HCT116 (cell line): ENCODE measurements around the gene CHADL. TPM values are rescaled to one million over a fixed set of nuclear protein-coding genes. Genes with fewer than 3 reads are reported as not detected.

Experiments used
- ATAC-seq: fragments of 200-7000 bp; cut with Tn5 transposase; 2 replicates; pipeline ENCODE4 v1.9.1; 2020; ENCODE audit warnings: mild to moderate bottlenecking, moderate library complexity
- BruUV-seq: library from RNA; stranded (reverse); fragments of 400-500 nt; replicated peaks from 2 replicates; lab custom pipeline; 2021; lab: Mats Ljungman, UMichigan
- CTCF ChIA-PET: fragments of 300-600 bp; sonication (Branson Sonifier 250); formaldehyde crosslinking; loops from one replicate; lab custom pipeline; 2021; ENCODE audit warnings: antibody characterized with exemption; lab: Charles Lee
- POLR2A ChIA-PET: fragments of 300-600, 350-600 bp; sonication (Branson Sonifier 250); formaldehyde crosslinking; loops from one replicate; lab custom pipeline; 2021; ENCODE audit warnings: antibody characterized with exemption; lab: Charles Lee
- RAD21 ChIA-PET, 2 experiments: fragments of 300-600 bp; sonication (Branson Sonifier 250); formaldehyde crosslinking; loops; one replicate each; lab custom pipeline; 2023; ENCODE audit warnings: low total read pairs in 2 of 2; ENCODE audit not compliant: uncharacterized antibody in 2 of 2, unreplicated experiment in 2 of 2, low non-redundant PET in 1 of 2; lab: Charles Lee
- DNase-seq: peaks from one replicate; pipeline ENCODE4 v3.0.0-alpha.2; 2010; ENCODE audit warnings: low read depth, low spot score
- H2AFZ ChIP-seq: fragments of 200-600 bp; shearing (Covaris generic), sonication (generic); 2 replicates; pipeline ENCODE4 v1.6.1; 2017; ENCODE audit warnings: low read depth, mixed run types, mixed read lengths, antibody characterized with exemption, low read length; ENCODE audit not compliant: poor library complexity, severe bottlenecking
- H3K27ac ChIP-seq: 2 replicates; pipeline ENCODE4 v1.5.1; 2012; ENCODE audit warnings: low read depth, low read length
- H3K27me3 ChIP-seq: fragments of 200-600 bp; sonication (generic); 2 replicates; pipeline ENCODE4 v1.6.1; 2016; ENCODE audit warnings: mixed run types, low read length, mixed read lengths; ENCODE audit not compliant: insufficient read depth
- H3K36me3 ChIP-seq, 2 experiments: fragments of 200-500 bp in 1 of 2; fragments of 200-600 bp in 1 of 2; sonication (Bioruptor generic) in 1 of 2; sonication (generic) in 1 of 2; 2 replicates each; pipeline versions ENCODE4 v1.5.1 to v1.6.1; 2014 to 2016; ENCODE audit warnings: low read length in 2 of 2, inconsistent platforms in 1 of 2, mixed read lengths in 1 of 2, mixed run types in 1 of 2; ENCODE audit not compliant: insufficient read depth in 2 of 2, control insufficient read depth in 1 of 2
- H3K4me1 ChIP-seq, 2 experiments: fragments of 200-600 bp in 1 of 2; sonication (generic) in 1 of 2; 2 replicates each; pipeline versions ENCODE4 v1.5.1 to v1.6.1; 2012 to 2017; ENCODE audit warnings: low read length in 2 of 2, inconsistent platforms in 1 of 2, mild to moderate bottlenecking in 1 of 2, mixed read lengths in 1 of 2, mixed run types in 1 of 2, moderate library complexity in 1 of 2; ENCODE audit not compliant: insufficient read depth in 2 of 2, control insufficient read depth in 1 of 2
- H3K4me2 ChIP-seq: fragments of 200-600 bp; sonication (generic); 2 replicates; pipeline ENCODE4 v1.6.1; 2017; ENCODE audit warnings: mixed run types, low read length, mixed read lengths
- H3K4me3 ChIP-seq, 2 experiments: fragments of 200-600 bp in 1 of 2; sonication (generic) in 1 of 2; replicated peaks in 1 of 2; 2 replicates each; pipeline ENCODE4 v1.5.1; 2011 to 2016; ENCODE audit warnings: low read length in 2 of 2, control low read depth in 1 of 2, low read depth in 1 of 2, mild to moderate bottlenecking in 1 of 2, mixed read lengths in 1 of 2, mixed run types in 1 of 2
- H3K79me2 ChIP-seq: fragments of 200-600 bp; sonication (generic); 2 replicates; pipeline ENCODE4 v1.6.1; 2017; ENCODE audit warnings: mild to moderate bottlenecking, mixed run types, low read length, moderate library complexity, mixed read lengths; ENCODE audit not compliant: insufficient read depth
- H3K9ac ChIP-seq: fragments of 200-600 bp; sonication (generic); 2 replicates; pipeline ENCODE4 v1.6.1; 2016; ENCODE audit warnings: low read length, mixed read lengths
- H3K9me2 ChIP-seq: fragments of 200-600 bp; sonication (generic), shearing (Covaris generic); 2 replicates; pipeline ENCODE4 v1.6.1; 2017; ENCODE audit warnings: mixed run types, mild to moderate bottlenecking, moderate library complexity; ENCODE audit not compliant: insufficient read depth
- H3K9me3 ChIP-seq, 2 experiments: fragments of 200-500 bp in 1 of 2; fragments of 200-600 bp in 1 of 2; sonication (Bioruptor generic) in 1 of 2; sonication (generic) in 1 of 2; 2 replicates each; pipeline ENCODE4 v1.6.1; 2014 to 2017; ENCODE audit warnings: low read length in 2 of 2, mixed read lengths in 2 of 2, inconsistent platforms in 1 of 2, low read depth in 1 of 2, mild to moderate bottlenecking in 1 of 2, mixed run types in 1 of 2, moderate library complexity in 1 of 2; ENCODE audit not compliant: control insufficient read depth in 1 of 2, insufficient read depth in 1 of 2
- H4K20me1 ChIP-seq: fragments of 200-600 bp; sonication (generic), shearing (Covaris generic); 2 replicates; pipeline ENCODE4 v1.6.1; 2017; ENCODE audit warnings: mixed run types, mild to moderate bottlenecking, moderate library complexity; ENCODE audit not compliant: insufficient read depth
- CBX3 ChIP-seq: IDR thresholded peaks from 2 replicates; pipeline ENCODE4 v1.6.1; 2012; ENCODE audit warnings: low read depth
- CEBPB ChIP-seq: IDR thresholded peaks from 2 replicates; pipeline ENCODE4 v1.6.1; 2012; ENCODE audit warnings: low read depth
- EGR1 ChIP-seq: IDR thresholded peaks from 2 replicates; pipeline ENCODE4 v1.6.1; 2012; ENCODE audit warnings: low read depth
- ELF1 ChIP-seq: IDR thresholded peaks from 2 replicates; pipeline ENCODE4 v1.6.1; 2012; ENCODE audit warnings: low read depth, borderline replicate concordance
- EZH2phosphoT487 ChIP-seq: fragments of 200-600 bp; IDR thresholded peaks from 2 replicates; pipeline ENCODE4 v1.6.1; 2018; ENCODE audit warnings: antibody characterized with exemption, borderline replicate concordance
- FOSL1 ChIP-seq: IDR thresholded peaks from 2 replicates; pipeline ENCODE4 v1.6.1; 2012; ENCODE audit warnings: low read depth
- POLR2A ChIP-seq: IDR thresholded peaks from 2 replicates; pipeline ENCODE4 v1.7.0; 2011; ENCODE audit warnings: borderline replicate concordance; ENCODE audit not compliant: insufficient read depth, insufficient read length; ENCODE audit errors: extremely low read depth
- POLR2AphosphoS5 ChIP-seq: IDR thresholded peaks from 2 replicates; pipeline ENCODE4 v1.6.1; 2011; ENCODE audit warnings: mild to moderate bottlenecking, low read depth, low read length, moderate library complexity
- RAD21 ChIP-seq: IDR thresholded peaks from 2 replicates; pipeline ENCODE4 v1.6.1; 2012; ENCODE audit warnings: low read depth, mild to moderate bottlenecking
- SIN3A ChIP-seq: IDR thresholded peaks from 2 replicates; pipeline ENCODE4 v1.6.1; 2012; ENCODE audit warnings: low read depth
- SP1 ChIP-seq: IDR thresholded peaks from 2 replicates; pipeline ENCODE4 v1.6.1; 2012; ENCODE audit warnings: low read depth
- SRF ChIP-seq: IDR thresholded peaks from 2 replicates; pipeline ENCODE4 v1.6.1; 2012; ENCODE audit warnings: low read depth
- TCF7L2 ChIP-seq: IDR thresholded peaks from 2 replicates; pipeline ENCODE4 v1.7.0; 2011; ENCODE audit warnings: borderline replicate concordance, inconsistent platforms; ENCODE audit not compliant: insufficient read depth, insufficient read length; ENCODE audit errors: extremely low read depth
- YY1 ChIP-seq: IDR thresholded peaks from 2 replicates; pipeline ENCODE4 v1.6.1; 2011; ENCODE audit warnings: low read length, low read depth, moderate library complexity, mild to moderate bottlenecking; ENCODE audit not compliant: insufficient replicate concordance; ENCODE audit errors: extremely low read depth
- ZFX ChIP-seq: fragments of 450-650 bp; IDR thresholded peaks from 2 replicates; pipeline ENCODE4 v1.6.1; 2017
- ZNF274 ChIP-seq: fragments of 200-500 bp; sonication (Bioruptor generic); IDR thresholded peaks from 2 replicates; pipeline ENCODE4 v1.6.1; 2014; ENCODE audit warnings: mild to moderate bottlenecking, low read depth, low read length, inconsistent platforms
- intact Hi-C: fragments of 100-400 bp; cut with micrococcal nuclease; formaldehyde crosslinking; loops from 2 replicates; pipeline ENCODE4 v1.10.0; 2022
- total RNA-seq: library from RNA; stranded (reverse); gene quantifications from one replicate; pipeline ENCODE4 v1.2.1, GENCODE V29; 2021; ENCODE audit not compliant: unreplicated experiment
- TF ChIP-seq, protein P1 (sequence below): IDR thresholded peaks from 2 replicates; pipeline ENCODE4 v1.6.1; 2012
- TF ChIP-seq, protein P2 (sequence below), 3 experiments: fragments of 200-600 bp in 1 of 3; sonication (generic) in 1 of 3; IDR thresholded peaks in 2 of 3; conservative IDR thresholded peaks in 1 of 3; 2 replicates each; pipeline ENCODE4 v1.5.1; 2012 to 2017; ENCODE audit warnings: low read depth in 2 of 3, low read length in 2 of 3, antibody characterized with exemption in 1 of 3, borderline replicate concordance in 1 of 3, control low read depth in 1 of 3, mild to moderate bottlenecking in 1 of 3, mixed read lengths in 1 of 3, mixed run types in 1 of 3, moderate library complexity in 1 of 3; ENCODE audit not compliant: insufficient read depth in 1 of 3
- TF ChIP-seq, protein P3 (sequence below): IDR thresholded peaks from 2 replicates; pipeline ENCODE4 v1.6.1; 2012

Gene CHADL
- total RNA-seq, 1 experiment from 2014 or later, result 0.47 TPM

DNA sequence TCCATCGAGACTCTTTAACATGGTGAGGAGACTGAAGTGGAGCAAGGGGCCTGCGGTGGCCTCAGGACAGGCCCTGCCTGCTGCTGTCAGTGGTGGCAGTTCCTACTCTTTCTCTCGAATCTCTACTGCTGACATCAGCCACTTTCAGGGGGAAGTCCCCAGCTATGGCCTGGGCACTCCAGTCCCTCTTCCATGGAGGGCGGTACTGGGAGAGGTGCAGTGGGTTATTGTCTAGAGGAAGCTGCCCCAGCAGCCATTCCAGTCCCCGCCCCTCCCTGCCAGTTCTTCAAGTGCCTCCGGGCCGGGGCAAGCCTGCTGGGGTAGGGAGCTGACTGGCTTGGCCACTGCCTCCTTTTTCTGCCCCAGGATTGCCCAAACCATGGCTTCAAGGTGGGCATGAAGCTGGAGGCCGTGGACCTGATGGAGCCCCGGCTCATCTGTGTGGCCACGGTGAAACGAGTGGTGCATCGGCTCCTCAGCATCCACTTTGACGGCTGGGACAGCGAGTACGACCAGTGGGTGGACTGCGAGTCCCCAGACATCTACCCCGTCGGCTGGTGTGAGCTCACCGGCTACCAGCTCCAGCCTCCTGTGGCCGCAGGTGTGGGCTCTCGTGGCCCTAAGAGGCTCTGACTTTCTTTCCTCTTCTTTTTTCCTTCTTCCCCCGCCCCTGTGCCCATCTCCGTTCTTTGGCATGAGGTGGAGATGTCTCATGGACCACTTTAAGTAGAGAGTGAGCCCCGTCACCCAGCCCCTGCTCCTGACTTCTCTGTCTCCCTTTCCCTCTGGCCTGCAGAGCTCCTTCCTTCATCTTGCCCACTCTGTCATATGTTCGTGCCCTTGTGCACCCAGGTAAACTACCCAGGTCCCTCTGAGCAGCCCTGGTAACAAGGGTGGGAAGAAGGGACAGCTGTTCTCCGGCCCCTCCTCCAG, 13.7 kb downstream of the CHADL start:
- Histone ChIP-seq H3K27me3 (no peaks in the 10 kb centered on the region), H3K36me3 (peaks cover 0 to 3% of the 10 kb centered on the region in 2 experiments; a peak in 1 of 4 replicates), H4K20me1 (no peaks in the 10 kb centered on the region), H3K9me3 (no peaks in the 10 kb centered on the region), H3K9ac (no peak overlapping the region), H2AFZ (no peak overlapping the region), H3K4me1 (no peaks in the 10 kb centered on the region), H3K79me2 (no peaks in the 10 kb centered on the region), H3K4me2 (no peak overlapping the region), H3K9me2 (no peaks in the 10 kb centered on the region), H3K27ac (no peak overlapping the region), H3K4me3 (no peak overlapping the region)
- no TSS peak for BruUV-seq
- no peak for DNase-seq
- no peak for TF ChIP-seq POLR2AphosphoS5
- no peak for TF ChIP-seq SRF
- no peak for TF ChIP-seq YY1
- no peak for TF ChIP-seq ZFX
- TF ChIP-seq CEBPB, result no peak
- TF ChIP-seq TCF7L2, result no peak
- no peak for TF ChIP-seq RAD21
- TF ChIP-seq, protein P1, sequence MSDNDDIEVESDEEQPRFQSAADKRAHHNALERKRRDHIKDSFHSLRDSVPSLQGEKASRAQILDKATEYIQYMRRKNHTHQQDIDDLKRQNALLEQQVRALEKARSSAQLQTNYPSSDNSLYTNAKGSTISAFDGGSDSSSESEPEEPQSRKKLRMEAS, result no peak
- ChIA-PET RAD21 (no interaction called here), POLR2A (no interaction called here), CTCF (no interaction called here)
- no peak for ATAC-seq
- intact Hi-C loops, result no loop called here

DNA sequence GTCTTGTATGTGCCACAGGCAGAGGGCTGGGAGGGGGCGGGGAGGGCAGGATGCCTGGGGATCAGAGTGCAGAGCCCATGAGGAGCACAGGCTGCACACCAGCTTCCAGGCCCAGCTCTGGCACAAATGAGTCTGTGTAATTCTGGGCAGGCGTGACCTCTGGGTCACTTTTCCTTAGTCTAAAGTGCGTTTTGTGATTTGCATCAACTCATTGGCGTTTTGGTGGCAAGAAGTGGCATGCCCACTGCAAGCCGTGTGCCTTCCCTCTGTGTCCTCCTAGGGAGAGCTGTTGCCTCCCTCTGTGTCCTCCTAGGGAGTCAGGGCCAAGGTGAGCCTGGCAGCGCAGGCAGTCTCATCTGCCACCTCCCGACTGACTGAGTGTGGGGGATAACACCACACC, 17.2 kb downstream of the CHADL start:
- Histone ChIP-seq H3K4me2 (no peak overlapping the region), H3K4me1 (no peaks in the 10 kb centered on the region), H3K9me2 (no peaks in the 10 kb centered on the region), H3K9me3 (no peaks in the 10 kb centered on the region), H3K36me3 (peaks cover 0 to 5% of the 10 kb centered on the region in 2 experiments; a peak in 3 of 4 replicates), H3K4me3 (no peak overlapping the region), H3K27ac (no peak overlapping the region), H3K79me2 (no peaks in the 10 kb centered on the region), H3K9ac (no peak overlapping the region), H4K20me1 (no peaks in the 10 kb centered on the region), H3K27me3 (no peaks in the 10 kb centered on the region), H2AFZ (no peak overlapping the region)
- RAD21 ChIA-PET, result interaction anchor here in 1 of 2 experiments (0.6 kb wide), 1 partner anchor 43 kb away, joined by 3 read pairs; no protein-coding TSS in a partner anchor
- POLR2A ChIA-PET, result no interaction called here
- intact Hi-C loops, result no loop called here
- no TSS peak for BruUV-seq
- CTCF ChIA-PET, result no interaction called here
- ATAC-seq (no peak), DNase-seq (no peak)
- TF ChIP-seq CBX3 (no peak), SIN3A (no peak), POLR2A (no peak), EGR1 (no peak), EZH2phosphoT487 (no peak), YY1 (no peak), ZNF274 (no peak), SP1 (no peak), FOSL1 (no peak), ELF1 (no peak), POLR2AphosphoS5 (no peak), CEBPB (no peak)
- TF ChIP-seq, protein P2, sequence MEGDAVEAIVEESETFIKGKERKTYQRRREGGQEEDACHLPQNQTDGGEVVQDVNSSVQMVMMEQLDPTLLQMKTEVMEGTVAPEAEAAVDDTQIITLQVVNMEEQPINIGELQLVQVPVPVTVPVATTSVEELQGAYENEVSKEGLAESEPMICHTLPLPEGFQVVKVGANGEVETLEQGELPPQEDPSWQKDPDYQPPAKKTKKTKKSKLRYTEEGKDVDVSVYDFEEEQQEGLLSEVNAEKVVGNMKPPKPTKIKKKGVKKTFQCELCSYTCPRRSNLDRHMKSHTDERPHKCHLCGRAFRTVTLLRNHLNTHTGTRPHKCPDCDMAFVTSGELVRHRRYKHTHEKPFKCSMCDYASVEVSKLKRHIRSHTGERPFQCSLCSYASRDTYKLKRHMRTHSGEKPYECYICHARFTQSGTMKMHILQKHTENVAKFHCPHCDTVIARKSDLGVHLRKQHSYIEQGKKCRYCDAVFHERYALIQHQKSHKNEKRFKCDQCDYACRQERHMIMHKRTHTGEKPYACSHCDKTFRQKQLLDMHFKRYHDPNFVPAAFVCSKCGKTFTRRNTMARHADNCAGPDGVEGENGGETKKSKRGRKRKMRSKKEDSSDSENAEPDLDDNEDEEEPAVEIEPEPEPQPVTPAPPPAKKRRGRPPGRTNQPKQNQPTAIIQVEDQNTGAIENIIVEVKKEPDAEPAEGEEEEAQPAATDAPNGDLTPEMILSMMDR (IDR thresholded peaks at IDR 0.05 in 2 of 3, conservative IDR thresholded peaks at IDR 0.05 in 1 of 3; ENCODE audit: borderline replicate concordance in 1 of 3, insufficient read depth in 1 of 3, low read depth in 2 of 3, low read length in 2 of 3), result no peak
- TF ChIP-seq, protein P3, sequence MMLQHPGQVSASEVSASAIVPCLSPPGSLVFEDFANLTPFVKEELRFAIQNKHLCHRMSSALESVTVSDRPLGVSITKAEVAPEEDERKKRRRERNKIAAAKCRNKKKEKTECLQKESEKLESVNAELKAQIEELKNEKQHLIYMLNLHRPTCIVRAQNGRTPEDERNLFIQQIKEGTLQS, result no peak
